ENCODE results near the gene LYZL1.
"Not testable (repeated sequence)": the region's sequence is repeated elsewhere in the genome, so short reads cannot be mapped to it uniquely, and the experiment has no call there.

- not testable (repeated sequence) for TF ChIP-seq POLR2A, CTCF (IDR thresholded peaks at IDR 0.05)
These were observed 31.8 kb downstream of the LYZL1 start for GRCh38 chr10:29320680-29321121.
